ENCODE measurements around the gene RAB3C. TPM values are rescaled to one million over a fixed set of nuclear protein-coding genes. Genes with fewer than 3 reads are reported as not detected.

RAB3C gene
- total RNA-seq, 1 donor from 2014 or later: not detected

GRCh38 chr5:58827463-58827862 is 244.6 kb downstream of the RAB3C start:
- no peak for DNase-seq (ENCODE audit: low read depth)
- Histone ChIP-seq H3K36me3 (ENCODE audit: control insufficient read depth, insufficient read depth, low read length) (no peaks in the 10 kb centered on the region), H3K27me3 (ENCODE audit: control insufficient read depth, insufficient read depth, low read length) (peaks cover 2% of the 10 kb centered on the region), H3K4me3 (ENCODE audit: low read depth, low read length) (no peak overlapping the region)
- no peak for TF ChIP-seq CTCF (IDR thresholded peaks at IDR 0.05; ENCODE audit: insufficient read depth, low read length, severe bottlenecking)
- FAIRE-seq: no peak

GRCh38 chr5:58828258-58828657 is 245.4 kb downstream of the RAB3C start:
- DNase-seq (ENCODE audit: low read depth): no peak
- Histone ChIP-seq H3K36me3 (ENCODE audit: control insufficient read depth, insufficient read depth, low read length) (no peaks in the 10 kb centered on the region), H3K4me3 (ENCODE audit: low read depth, low read length) (no peak overlapping the region), H3K27me3 (ENCODE audit: control insufficient read depth, insufficient read depth, low read length) (peaks cover 2% of the 10 kb centered on the region)
- TF ChIP-seq CTCF (IDR thresholded peaks at IDR 0.05; ENCODE audit: insufficient read depth, low read length, severe bottlenecking): no peak
- no peak for FAIRE-seq

- TF ChIP-seq CTCF (IDR thresholded peaks at IDR 0.05; ENCODE audit: insufficient read depth, low read length, severe bottlenecking): no peak
- peaks cover 2% of the 10 kb centered on the region for H3K27me3 ChIP-seq (ENCODE audit: control insufficient read depth, insufficient read depth, low read length)
- DNase-seq (ENCODE audit: low read depth): no peak
- no peak overlapping the region for H3K4me3 ChIP-seq (ENCODE audit: low read depth, low read length)
- no peaks in the 10 kb centered on the region for H3K36me3 ChIP-seq (ENCODE audit: control insufficient read depth, insufficient read depth, low read length)
- no peak for FAIRE-seq
Measured at GRCh38 chr5:58834242-58835225, 251.7 kb downstream of the RAB3C start.

- no peaks in the 10 kb centered on the region for H3K36me3 ChIP-seq (ENCODE audit: control insufficient read depth, insufficient read depth, low read length)
- no peak for FAIRE-seq
- no peak for DNase-seq (ENCODE audit: low read depth)
- H3K4me3 ChIP-seq (ENCODE audit: low read depth, low read length): no peak overlapping the region
- TF ChIP-seq CTCF (IDR thresholded peaks at IDR 0.05; ENCODE audit: insufficient read depth, low read length, severe bottlenecking): no peak
- no peaks in the 10 kb centered on the region for H3K27me3 ChIP-seq (ENCODE audit: control insufficient read depth, insufficient read depth, low read length)
Measured at GRCh38 chr5:58836351-58836750, 253.5 kb downstream of the RAB3C start.

GRCh38 chr5:58838729-58839128 is 255.9 kb downstream of the RAB3C start:
- no peak for TF ChIP-seq CTCF (IDR thresholded peaks at IDR 0.05; ENCODE audit: insufficient read depth, low read length, severe bottlenecking)
- DNase-seq (ENCODE audit: low read depth) (no peak), FAIRE-seq (no peak)
- H3K27me3 ChIP-seq (ENCODE audit: control insufficient read depth, insufficient read depth, low read length): peaks cover 1% of the 10 kb centered on the region
- H3K4me3 ChIP-seq (ENCODE audit: low read depth, low read length): no peak overlapping the region
- no peaks in the 10 kb centered on the region for H3K36me3 ChIP-seq (ENCODE audit: control insufficient read depth, insufficient read depth, low read length)
